ENCODE results near the gene MTG1.

Gene MTG1

GRCh38 chr10:133457100-133457841, 63.3 kb downstream of the MTG1 start:
- H3K4me3 ChIP-seq (replicated peaks; ENCODE audit: low read depth, low read length) = no peak overlapping the region
- no peak for DNase-seq (ENCODE audit: low read depth)
- TF ChIP-seq, protein P1, sequence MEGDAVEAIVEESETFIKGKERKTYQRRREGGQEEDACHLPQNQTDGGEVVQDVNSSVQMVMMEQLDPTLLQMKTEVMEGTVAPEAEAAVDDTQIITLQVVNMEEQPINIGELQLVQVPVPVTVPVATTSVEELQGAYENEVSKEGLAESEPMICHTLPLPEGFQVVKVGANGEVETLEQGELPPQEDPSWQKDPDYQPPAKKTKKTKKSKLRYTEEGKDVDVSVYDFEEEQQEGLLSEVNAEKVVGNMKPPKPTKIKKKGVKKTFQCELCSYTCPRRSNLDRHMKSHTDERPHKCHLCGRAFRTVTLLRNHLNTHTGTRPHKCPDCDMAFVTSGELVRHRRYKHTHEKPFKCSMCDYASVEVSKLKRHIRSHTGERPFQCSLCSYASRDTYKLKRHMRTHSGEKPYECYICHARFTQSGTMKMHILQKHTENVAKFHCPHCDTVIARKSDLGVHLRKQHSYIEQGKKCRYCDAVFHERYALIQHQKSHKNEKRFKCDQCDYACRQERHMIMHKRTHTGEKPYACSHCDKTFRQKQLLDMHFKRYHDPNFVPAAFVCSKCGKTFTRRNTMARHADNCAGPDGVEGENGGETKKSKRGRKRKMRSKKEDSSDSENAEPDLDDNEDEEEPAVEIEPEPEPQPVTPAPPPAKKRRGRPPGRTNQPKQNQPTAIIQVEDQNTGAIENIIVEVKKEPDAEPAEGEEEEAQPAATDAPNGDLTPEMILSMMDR (IDR thresholded peaks at IDR 0.05; ENCODE audit: low read length, missing control alignments) = no peak

DNA sequence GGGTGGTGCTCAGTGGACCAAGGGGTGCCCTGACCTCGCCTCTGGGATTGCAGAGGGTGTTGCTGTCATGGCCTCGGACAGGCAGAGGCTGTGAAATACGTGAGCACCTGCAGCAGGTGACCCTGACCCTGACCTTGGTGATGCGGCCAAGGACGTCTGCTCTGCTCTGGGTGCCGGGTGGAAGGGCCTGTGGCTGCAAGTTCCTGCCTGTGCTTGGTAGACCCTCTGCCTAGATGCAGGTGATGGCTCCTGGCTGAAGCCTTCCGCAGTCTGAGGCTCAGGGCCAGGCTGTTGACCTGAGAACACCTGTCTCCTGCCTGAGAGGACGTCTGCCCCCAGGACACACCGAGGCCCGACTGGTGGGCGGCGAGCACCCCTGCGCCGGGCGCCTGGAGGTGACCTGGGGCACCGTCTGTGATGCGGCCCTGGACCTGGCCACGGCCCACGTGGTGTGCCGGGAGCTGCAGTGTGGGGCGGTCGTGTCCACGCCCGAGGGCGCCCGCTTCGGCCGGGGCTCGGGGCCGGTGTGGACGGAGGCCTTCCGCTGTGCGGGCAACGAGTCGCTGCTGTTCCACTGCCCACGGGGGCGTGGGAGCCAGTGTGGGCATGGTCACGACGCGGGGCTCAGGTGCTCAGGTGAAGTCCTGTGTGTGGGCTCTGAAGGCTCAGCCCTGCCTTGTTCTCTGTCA, 64.2 kb downstream of the MTG1 start:
- no peak overlapping the region for H3K4me3 ChIP-seq (replicated peaks; ENCODE audit: low read depth, low read length)
- TF ChIP-seq, protein P1 (IDR thresholded peaks at IDR 0.05; ENCODE audit: low read length, missing control alignments) = no peak
- DNase-seq (ENCODE audit: low read depth) = no peak

GRCh38 chr10:133458710-133459453, 64.9 kb downstream of the MTG1 start:
- no peak overlapping the region for H3K4me3 ChIP-seq (replicated peaks; ENCODE audit: low read depth, low read length)
- TF ChIP-seq, protein P1 (IDR thresholded peaks at IDR 0.05; ENCODE audit: low read length, missing control alignments) = no peak
- no peak for DNase-seq (ENCODE audit: low read depth)

DNA sequence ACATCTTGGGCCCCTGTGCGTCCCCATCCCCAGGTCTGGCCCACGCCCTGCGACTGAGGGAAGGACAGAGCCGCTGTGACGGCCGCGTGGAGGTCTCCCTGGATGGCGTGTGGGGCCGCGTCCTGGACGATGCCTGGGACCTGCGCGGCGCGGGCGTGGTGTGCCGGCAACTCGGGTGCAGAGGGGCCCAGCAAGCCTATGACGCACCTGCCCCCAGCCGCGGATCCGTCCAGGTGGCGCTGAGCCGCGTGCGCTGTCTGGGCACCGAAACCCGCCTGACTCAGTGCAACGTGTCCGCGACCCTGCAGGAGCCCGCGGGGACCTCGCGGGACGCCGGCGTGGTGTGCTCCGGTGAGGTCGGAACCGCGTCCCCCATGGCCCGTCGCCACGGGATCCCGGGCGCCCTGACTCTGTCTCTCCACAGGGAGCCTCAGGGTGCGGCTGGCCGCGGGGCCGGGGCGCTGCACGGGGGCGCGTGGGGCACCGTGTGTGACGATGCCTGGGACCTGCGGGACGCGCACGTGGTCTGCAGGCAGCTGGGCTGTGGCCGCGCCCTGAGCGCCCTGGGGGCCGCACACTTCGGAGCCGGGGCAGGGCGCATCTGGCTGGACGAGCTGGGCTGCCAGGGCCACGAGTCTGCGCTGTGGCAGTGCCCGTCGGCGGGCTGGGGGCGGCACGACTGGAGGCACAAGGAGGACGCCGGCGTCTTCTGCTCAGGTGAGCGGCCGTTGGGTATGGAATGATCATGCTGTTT, 65.7 kb downstream of the MTG1 start:
- H3K4me3 ChIP-seq (replicated peaks; ENCODE audit: low read depth, low read length) = no peak overlapping the region
- TF ChIP-seq, protein P1 (IDR thresholded peaks at IDR 0.05; ENCODE audit: low read length, missing control alignments) = no peak
- no peak for DNase-seq (ENCODE audit: low read depth)

GRCh38 chr10:133460208-133460769, 66.3 kb downstream of the MTG1 start:
- DNase-seq (ENCODE audit: low read depth) = no peak
- H3K4me3 ChIP-seq (replicated peaks; ENCODE audit: low read depth, low read length) = no peak overlapping the region
- TF ChIP-seq, protein P1 (IDR thresholded peaks at IDR 0.05; ENCODE audit: low read length, missing control alignments) = no peak

DNA sequence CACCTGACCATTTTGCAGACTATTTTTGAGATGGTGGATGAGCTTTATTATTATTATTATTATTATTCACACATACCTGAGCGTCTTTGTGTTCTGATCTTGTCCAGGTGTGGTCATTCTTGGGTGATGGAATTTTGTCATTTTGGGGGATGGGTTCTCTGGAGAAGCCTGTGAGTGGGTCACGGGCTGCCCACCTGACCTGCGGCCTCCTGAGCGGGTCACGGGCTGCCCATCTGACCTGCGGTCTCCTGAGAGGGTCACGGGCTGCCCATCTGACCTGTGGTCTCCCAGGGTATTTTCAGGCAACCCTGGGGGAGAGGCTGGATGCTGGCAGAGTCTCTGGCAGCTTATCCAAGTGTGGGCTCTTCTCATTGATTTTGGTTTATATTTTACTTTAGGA, 67.1 kb downstream of the MTG1 start:
- H3K4me3 ChIP-seq (replicated peaks; ENCODE audit: low read depth, low read length) = no peak overlapping the region
- DNase-seq (ENCODE audit: low read depth) = no peak
- TF ChIP-seq, protein P1 (IDR thresholded peaks at IDR 0.05; ENCODE audit: low read length, missing control alignments) = no peak

All from fibroblast of pulmonary artery (primary cell).